Rectal smooth muscle tissue (tissue), 1 donor: ENCODE data around the gene KLF7.

ENCODE experiments used
- H3K27ac ChIP-seq: one replicate; pipeline ENCODE4 v1.7.0; 2013; ENCODE audit warnings: low read depth, low read length, inconsistent platforms
- H3K27me3 ChIP-seq: one replicate; pipeline ENCODE4 v1.7.0; 2013; ENCODE audit warnings: low read length; ENCODE audit not compliant: control insufficient read depth, insufficient read depth
- H3K36me3 ChIP-seq: one replicate; pipeline ENCODE4 v1.7.0; 2013; ENCODE audit warnings: low read length; ENCODE audit not compliant: control insufficient read depth, insufficient read depth
- H3K4me1 ChIP-seq: one replicate; pipeline ENCODE4 v1.7.0; 2013; ENCODE audit warnings: low read length; ENCODE audit not compliant: control insufficient read depth, insufficient read depth
- H3K4me3 ChIP-seq: one replicate; pipeline ENCODE4 v1.7.0; 2013; ENCODE audit warnings: low read length
- H3K9ac ChIP-seq: one replicate; pipeline ENCODE4 v1.7.0; 2013; ENCODE audit warnings: low read length

KLF7 gene

DNA sequence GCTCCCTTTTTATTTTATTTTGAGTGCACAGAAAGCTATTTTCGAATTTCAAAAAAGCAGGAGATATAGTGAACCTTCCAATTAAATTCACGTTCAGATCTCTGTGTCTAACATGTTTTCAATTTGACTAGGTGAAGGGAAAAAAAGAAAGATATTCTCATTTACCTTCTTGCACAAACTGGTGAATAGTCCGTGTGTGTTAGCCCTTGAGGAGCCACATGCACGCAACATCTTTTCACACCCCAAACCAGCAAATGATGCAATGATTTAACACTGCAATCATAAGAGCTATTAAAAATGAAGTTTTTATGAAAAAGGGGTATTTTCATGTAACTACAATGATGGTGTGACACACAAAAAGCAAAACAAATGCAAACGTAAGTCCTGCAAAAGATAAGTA lies 116.6 kb downstream of the KLF7 start:
- Histone ChIP-seq H3K4me3 (no peak overlapping the region), H3K27ac (no peak overlapping the region), H3K27me3 (no peaks in the 10 kb centered on the region), H3K36me3 (no peaks in the 10 kb centered on the region), H3K9ac (no peak overlapping the region), H3K4me1 (no peaks in the 10 kb centered on the region)

DNA sequence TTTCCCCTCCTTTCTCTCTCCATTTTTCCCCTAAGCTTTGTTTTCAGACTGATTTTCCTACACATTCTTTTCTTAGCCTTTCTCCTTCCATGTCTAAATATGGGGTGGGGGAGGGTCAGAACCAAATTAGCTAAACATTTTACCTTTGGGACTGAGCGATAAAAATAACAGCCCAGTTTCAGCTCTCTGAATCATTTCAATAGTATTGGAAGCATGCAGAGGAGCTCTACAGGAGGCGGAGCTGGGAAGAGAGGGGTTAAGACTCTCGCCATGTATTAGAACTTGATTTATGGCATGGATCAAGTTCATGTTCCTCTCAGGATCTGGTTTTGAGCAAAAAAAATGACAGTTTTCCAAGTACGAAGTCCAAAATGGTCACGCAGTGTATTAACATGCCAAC lies 117.3 kb downstream of the KLF7 start:
- no peak overlapping the region for H3K4me3 ChIP-seq
- H3K27me3 ChIP-seq: no peaks in the 10 kb centered on the region
- no peak overlapping the region for H3K9ac ChIP-seq
- no peaks in the 10 kb centered on the region for H3K4me1 ChIP-seq
- H3K27ac ChIP-seq: no peak overlapping the region
- H3K36me3 ChIP-seq: no peaks in the 10 kb centered on the region

DNA sequence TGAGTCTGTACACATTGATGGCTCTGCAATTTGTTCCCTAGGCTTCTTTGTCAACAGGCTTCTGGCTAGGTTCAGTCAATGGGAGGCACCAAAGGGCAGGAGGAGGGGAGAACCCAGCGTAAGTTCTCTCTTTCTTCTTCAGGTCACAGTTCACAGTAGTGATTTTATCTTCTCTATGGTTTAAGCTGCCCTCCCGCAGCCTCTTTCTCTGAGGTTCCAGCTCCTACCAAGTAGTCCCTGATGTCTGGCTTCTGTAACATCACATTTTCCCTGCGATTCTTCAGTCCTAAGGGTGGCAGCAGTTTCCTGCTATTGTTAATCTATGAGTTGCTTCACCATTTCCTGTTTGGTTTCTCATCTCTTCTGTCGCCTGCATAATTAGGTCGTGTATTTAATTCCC lies 119.0 kb downstream of the KLF7 start:
- Histone ChIP-seq H3K4me3 (no peak overlapping the region), H3K36me3 (no peaks in the 10 kb centered on the region), H3K4me1 (no peaks in the 10 kb centered on the region), H3K9ac (no peak overlapping the region), H3K27ac (no peak overlapping the region), H3K27me3 (no peaks in the 10 kb centered on the region)

DNA sequence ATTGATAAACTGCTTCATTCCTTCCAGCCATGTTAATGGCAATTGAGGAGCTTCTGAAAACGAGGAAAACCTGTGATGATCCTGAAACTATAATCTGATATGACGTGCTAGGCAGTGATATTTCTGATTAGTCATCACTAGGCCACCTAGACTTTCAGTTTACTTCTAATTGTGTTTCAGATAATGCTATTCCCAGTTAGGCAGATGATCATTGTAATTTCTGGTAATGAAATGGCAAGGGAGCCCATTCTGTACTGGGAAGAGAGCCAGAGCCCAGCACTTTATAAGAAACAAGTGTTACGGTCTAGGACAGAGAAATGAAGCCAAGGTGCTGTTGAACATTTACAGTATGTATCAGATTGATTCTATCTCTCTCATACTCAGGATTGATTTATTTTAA lies 120.2 kb downstream of the KLF7 start:
- no peak overlapping the region for H3K9ac ChIP-seq
- H3K4me3 ChIP-seq: no peak overlapping the region
- H3K27ac ChIP-seq: no peak overlapping the region

DNA sequence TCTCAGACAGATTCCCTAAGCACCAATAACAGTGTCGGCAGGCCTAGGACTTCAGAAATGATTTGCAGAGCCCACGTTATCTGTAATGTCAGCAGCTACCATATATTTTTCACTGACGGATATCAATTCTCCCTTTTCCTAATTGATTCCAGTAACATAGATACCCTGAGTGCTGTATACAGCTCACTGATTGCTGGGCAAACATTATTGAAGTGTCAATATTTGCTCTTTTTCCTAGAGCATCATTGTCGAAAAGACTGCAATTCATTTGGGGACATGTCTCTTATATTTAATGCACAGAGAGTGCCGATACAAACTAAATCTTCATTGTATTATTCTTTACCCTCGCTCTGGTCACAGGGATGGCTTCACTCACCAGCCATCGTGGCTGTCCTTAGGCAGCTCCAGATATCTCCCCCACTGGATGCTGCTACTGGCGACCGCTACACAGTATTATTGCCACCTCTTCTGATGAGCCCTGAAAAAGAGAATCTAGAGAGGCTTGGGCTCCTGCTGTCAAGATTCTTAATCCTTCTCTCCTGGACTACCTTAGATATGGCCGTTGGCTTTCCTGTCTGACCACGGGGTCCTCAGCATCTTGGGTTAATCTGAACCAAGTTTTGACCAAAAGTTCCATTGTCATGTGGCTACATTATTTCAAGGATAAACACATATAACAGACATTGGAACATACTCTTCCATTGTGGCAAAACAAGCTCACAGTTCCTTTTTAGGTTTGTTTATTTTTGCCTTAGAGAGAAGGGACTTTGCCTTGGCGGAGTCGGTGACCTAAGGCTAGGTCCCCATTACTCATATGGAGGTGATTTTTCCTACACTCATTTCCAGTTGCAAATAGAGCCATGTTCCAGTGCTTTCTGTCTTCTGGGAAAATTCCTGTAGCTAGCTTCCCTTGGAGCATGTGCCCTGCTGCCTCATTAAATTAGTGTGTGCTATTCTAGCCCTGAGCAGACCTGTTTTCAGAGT lies 121.1 kb downstream of the KLF7 start:
- H3K27me3 ChIP-seq: no peaks in the 10 kb centered on the region
- H3K4me3 ChIP-seq: no peak overlapping the region
- no peak overlapping the region for H3K27ac ChIP-seq
- no peaks in the 10 kb centered on the region for H3K4me1 ChIP-seq
- no peak overlapping the region for H3K9ac ChIP-seq
- no peaks in the 10 kb centered on the region for H3K36me3 ChIP-seq

More for the DNA sequence above, 120.2 kb downstream of the KLF7 start:
- Histone ChIP-seq H3K27me3 (no peaks in the 10 kb centered on the region), H3K4me1 (no peaks in the 10 kb centered on the region), H3K36me3 (no peaks in the 10 kb centered on the region)

DNA sequence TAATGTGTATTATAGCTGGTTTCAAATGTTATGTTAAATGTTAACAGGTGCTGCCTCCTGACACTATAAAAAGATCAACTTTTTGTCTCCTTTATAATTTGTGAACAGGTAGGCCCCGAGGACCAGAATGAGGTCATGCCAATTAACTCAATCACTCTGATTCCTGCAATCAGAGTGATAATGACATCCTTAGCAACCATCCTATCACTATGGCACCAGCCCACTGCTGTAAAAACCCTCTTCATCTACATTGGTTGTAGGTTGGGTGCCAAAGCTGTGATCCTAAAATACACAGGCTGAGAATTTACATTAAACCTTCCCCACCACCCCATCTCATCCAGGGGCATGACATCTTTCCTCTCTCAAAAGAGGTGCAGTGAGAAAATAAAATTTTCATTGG lies 122.9 kb downstream of the KLF7 start:
- no peaks in the 10 kb centered on the region for H3K4me1 ChIP-seq
- H3K9ac ChIP-seq: no peak overlapping the region
- H3K27ac ChIP-seq: no peak overlapping the region
- no peak overlapping the region for H3K4me3 ChIP-seq
- no peaks in the 10 kb centered on the region for H3K36me3 ChIP-seq
- H3K27me3 ChIP-seq: no peaks in the 10 kb centered on the region

DNA sequence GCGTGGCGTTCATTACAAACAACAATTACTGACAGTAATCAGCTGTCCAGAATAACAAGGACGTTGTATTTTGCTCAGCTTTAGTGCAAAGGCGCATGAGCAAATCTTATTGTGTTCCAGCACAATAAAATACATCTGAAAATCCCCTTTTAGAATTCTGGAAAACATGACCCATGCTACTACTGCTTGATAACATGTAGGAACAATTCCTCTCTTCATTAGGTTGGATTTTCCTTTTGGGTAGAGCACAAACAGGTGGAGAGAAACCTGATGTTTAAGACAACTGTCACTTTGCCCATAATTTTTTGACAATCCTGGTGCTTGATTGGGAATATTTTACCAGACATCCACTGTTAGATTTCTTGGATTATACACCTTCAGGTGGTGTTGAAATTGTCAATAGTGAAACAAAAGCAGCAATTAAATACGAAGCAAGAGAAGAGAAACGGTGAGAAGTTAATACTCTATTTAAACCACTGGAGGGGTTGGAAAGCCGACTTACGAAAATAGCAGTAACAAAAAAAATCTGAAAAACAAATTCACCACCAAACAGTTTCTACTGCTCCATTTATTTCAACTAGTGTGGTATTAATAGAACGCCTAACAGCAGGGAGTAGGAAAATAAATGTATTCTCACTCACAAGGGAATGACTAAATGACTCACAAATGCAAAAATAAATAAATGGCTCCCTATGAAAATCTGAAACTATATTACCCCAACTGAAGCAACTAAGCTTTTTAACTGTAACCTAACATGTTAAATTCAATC lies 123.8 kb downstream of the KLF7 start:
- Histone ChIP-seq H3K4me1 (no peaks in the 10 kb centered on the region), H3K36me3 (no peaks in the 10 kb centered on the region), H3K27ac (no peak overlapping the region), H3K4me3 (no peak overlapping the region), H3K27me3 (no peaks in the 10 kb centered on the region), H3K9ac (no peak overlapping the region)

DNA sequence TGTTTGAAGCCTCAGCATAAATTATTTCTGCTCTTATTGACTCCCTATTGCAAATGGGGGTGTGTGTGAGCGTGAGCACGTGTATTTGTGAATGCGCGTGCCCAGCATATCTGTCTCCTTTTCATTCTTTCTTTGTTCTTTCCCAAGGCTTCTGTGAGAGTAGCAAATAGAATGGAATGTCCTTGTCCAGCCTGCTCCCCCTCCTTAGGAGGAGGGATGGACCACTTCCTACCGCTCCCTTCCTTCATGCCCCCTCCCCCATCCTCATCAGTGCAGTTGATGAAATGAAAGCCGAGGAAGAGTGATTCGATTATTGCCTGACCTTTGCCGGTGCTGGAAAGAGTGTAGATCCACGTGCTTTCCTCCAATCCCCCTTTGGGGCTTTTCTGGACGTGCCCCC lies 124.5 kb downstream of the KLF7 start:
- Histone ChIP-seq H3K4me3 (no peak overlapping the region), H3K27ac (no peak overlapping the region)

DNA sequence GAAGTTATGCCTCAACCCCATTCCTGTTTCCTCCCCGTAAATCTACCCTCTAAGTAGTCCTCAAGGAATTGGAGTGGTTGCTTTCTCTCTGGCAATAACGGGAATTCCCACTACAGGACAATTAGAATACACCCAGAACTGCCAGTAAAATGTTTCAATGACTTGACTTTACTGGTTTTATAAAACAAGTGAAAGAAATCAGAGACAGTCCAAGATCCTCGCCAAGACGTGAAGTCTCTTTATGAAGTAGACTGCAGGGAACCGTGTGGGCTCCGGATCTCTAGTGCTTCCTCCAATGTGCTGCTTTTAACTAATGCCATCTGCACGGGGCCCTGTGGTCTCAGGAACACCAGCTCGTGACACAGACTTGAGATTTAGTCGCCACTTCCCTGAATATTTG lies 125.1 kb downstream of the KLF7 start:
- Histone ChIP-seq H3K36me3 (no peaks in the 10 kb centered on the region), H3K4me1 (no peaks in the 10 kb centered on the region), H3K27ac (no peak overlapping the region), H3K9ac (no peak overlapping the region), H3K27me3 (no peaks in the 10 kb centered on the region), H3K4me3 (no peak overlapping the region)

More for the DNA sequence above, 124.5 kb downstream of the KLF7 start:
- no peaks in the 10 kb centered on the region for H3K36me3 ChIP-seq
- H3K4me1 ChIP-seq: no peaks in the 10 kb centered on the region
- H3K9ac ChIP-seq: no peak overlapping the region
- H3K27me3 ChIP-seq: no peaks in the 10 kb centered on the region

DNA sequence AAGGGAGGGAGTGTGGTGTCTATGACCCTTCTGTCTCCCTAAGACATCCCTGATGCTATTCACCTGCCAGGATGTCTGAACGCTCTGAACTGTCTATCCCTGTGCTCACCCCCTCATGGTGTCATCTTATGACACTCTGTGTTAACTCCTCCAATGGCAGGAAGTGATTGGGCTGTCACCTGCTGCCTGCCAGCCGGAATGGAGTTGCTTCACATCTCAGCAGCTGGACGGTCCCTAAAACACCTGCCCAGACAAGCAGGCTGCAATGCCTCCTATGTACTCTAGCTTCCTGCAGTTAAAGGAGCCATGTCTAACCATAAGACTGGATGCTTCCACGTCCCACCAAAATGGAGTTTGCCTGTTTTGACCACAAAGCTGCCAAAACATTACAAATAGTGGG lies 126.5 kb downstream of the KLF7 start:
- Histone ChIP-seq H3K4me1 (no peaks in the 10 kb centered on the region), H3K27me3 (no peaks in the 10 kb centered on the region), H3K9ac (no peak overlapping the region), H3K36me3 (no peaks in the 10 kb centered on the region), H3K27ac (no peak overlapping the region), H3K4me3 (no peak overlapping the region)

DNA sequence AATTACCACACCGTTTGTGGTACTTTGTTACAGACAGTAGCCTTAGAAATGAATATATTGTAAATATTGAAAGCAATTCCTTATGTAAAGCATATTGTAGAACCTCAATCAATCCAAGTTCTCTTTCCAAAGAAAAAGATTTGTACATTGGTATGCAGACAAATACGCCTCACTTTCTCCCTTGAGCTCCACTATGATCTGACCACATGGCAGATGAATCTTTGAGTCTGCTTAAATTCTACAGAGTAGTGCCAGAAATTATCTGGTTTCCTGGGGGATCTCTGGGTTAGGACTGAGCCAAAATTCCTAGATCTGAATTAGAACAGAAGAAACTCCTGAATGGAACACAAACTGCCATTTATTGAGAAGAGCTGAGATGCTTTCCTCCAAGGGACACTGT lies 127.4 kb downstream of the KLF7 start:
- Histone ChIP-seq H3K4me1 (no peaks in the 10 kb centered on the region), H3K4me3 (no peak overlapping the region), H3K9ac (no peak overlapping the region), H3K36me3 (no peaks in the 10 kb centered on the region), H3K27ac (no peak overlapping the region), H3K27me3 (no peaks in the 10 kb centered on the region)

DNA sequence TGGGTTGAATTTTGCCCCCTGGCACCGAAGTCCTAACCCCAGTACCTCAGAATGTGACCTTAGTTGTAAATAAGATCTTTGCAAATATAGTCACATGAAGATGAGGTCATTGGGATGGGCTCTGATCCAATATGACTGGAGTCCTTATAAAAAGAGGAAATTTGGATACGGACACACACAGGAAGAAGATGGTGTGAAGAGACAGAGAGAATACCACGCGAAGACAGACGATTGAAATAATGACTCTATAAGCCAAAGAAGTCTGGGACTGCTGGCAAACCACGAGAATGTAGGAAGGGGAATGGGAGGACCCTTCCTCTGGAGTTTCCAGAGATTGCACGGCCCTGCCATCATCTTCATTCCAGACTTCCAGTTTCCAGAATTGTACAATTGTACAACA lies 127.9 kb downstream of the KLF7 start:
- H3K4me1 ChIP-seq: no peaks in the 10 kb centered on the region
- no peak overlapping the region for H3K27ac ChIP-seq
- no peaks in the 10 kb centered on the region for H3K36me3 ChIP-seq
- H3K4me3 ChIP-seq: no peak overlapping the region
- H3K9ac ChIP-seq: no peak overlapping the region
- no peaks in the 10 kb centered on the region for H3K27me3 ChIP-seq
